SH-SY5Y (cell line): ENCODE measurements around the gene SLC25A33.

ENCODE experiments used
- GATA2 ChIP-seq: IDR thresholded peaks from 2 replicates; pipeline ENCODE4 v1.6.1; 2011; ENCODE audit warnings: mild to moderate bottlenecking, low read depth, low read length
- GATA3 ChIP-seq: IDR thresholded peaks from 2 replicates; pipeline ENCODE4 v1.6.1; 2011; ENCODE audit warnings: low read depth, mild to moderate bottlenecking, low read length, moderate library complexity

DNA sequence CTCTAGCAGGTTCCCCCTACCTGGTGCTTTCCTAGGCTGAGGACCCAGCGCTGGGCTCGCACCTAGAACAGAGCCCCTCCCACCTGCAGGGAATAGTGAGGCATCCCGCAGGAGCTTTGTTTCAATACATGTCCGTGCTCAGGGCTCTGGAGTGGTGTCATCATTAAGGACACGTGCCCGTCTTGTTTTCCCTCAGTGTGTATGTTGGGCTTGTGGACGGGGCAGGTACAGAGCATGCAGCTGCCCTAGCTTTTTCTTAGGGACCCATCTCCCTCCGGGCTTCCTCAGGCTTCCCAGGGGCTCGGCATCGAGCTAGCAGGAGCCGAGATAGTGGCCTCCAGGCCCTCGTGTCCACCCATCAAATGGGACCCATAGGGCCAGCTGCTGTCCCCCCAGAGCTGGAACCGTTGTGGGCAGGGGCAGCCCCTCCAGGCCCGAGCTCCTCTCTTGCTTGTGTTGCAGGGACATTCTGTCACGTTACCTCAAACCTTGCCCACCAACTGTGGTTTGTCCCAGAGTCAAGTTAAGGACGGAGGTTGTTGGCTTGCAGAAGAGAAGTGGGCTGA is 53.3 kb downstream of the SLC25A33 start:
- no peak for TF ChIP-seq GATA3
- TF ChIP-seq GATA2: no peak
